Measurements from ENCODE around the gene BBS2.

DNA sequence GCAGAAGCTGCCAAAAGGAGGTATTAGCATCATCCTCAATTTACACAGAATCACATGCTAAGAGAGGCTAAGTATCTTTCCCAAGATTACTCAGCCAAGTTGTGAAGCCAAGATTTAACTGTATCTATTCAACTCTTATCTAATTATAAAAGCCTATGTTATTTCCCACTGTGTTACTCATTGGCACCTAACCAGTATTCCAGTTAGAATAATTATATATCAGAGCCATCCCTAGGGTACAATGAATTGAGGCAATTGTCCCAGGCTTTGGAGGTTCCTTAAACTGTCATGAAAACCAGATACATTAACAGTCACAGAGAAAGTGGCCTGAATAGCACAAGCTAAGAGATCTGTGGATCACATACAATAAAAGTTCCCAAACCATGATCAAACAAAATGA, 83.6 kb downstream of the BBS2 start:
- TF ChIP-seq, protein P1, sequence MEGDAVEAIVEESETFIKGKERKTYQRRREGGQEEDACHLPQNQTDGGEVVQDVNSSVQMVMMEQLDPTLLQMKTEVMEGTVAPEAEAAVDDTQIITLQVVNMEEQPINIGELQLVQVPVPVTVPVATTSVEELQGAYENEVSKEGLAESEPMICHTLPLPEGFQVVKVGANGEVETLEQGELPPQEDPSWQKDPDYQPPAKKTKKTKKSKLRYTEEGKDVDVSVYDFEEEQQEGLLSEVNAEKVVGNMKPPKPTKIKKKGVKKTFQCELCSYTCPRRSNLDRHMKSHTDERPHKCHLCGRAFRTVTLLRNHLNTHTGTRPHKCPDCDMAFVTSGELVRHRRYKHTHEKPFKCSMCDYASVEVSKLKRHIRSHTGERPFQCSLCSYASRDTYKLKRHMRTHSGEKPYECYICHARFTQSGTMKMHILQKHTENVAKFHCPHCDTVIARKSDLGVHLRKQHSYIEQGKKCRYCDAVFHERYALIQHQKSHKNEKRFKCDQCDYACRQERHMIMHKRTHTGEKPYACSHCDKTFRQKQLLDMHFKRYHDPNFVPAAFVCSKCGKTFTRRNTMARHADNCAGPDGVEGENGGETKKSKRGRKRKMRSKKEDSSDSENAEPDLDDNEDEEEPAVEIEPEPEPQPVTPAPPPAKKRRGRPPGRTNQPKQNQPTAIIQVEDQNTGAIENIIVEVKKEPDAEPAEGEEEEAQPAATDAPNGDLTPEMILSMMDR (IDR thresholded peaks at IDR 0.05) = no peak
- TF ChIP-seq POLR2A (IDR thresholded peaks at IDR 0.05) (no peak), EP300 (IDR thresholded peaks at IDR 0.05) (no peak)

Measured in tibial nerve (tissue), 4 donors.